Measurements from ENCODE around the gene DLX5. TPM values are rescaled to one million over a fixed set of nuclear protein-coding genes. Genes with fewer than 3 reads are reported as not detected.

Gene DLX5
- total RNA-seq, 5 donors from 2014 or later (not counting 1 experiment from before 2014, with no cell fraction given) = not detected

GRCh38 chr7:97011536-97012364, 12.9 kb downstream of the DLX5 start:
- Mint-ChIP-seq H3K36me3 (no peaks in the 10 kb centered on the region), H3K4me3 (no peak overlapping the region), H3K27me3 (peaks cover 88 to 91% of the 10 kb centered on the region in 2 donors), H3K27ac (no peak overlapping the region), H3K4me1 (peaks cover 6 to 11% (median 10%) of the 10 kb centered on the region in 3 donors), H3K9me3 (peaks cover 3 to 8% (median 7%) of the 10 kb centered on the region in 3 donors)
- 18% methylated on average over 7 of the region's 15 CpGs for WGBS (ENCODE audit: insufficient coverage)
- Histone ChIP-seq H3K4me3 (ENCODE audit: control insufficient read depth in 1 of 2, extremely low read depth in 1 of 2, low read length in 1 of 2) (no peak overlapping the region), H3K27ac (ENCODE audit: low read length) (no peak overlapping the region), H3K4me1 (ENCODE audit: control insufficient read depth in 1 of 2, extremely low read depth in 1 of 2, insufficient read depth in 2 of 2, low read length in 2 of 2) (peaks cover 0 to 13% of the 10 kb centered on the region in 2 experiments), H3K36me3 (ENCODE audit: control insufficient read depth in 2 of 2, extremely low read depth in 1 of 2, insufficient read depth in 1 of 2, low read length in 1 of 2) (no peaks in the 10 kb centered on the region), H3K27me3 (replicated peaks in 1 of 2; ENCODE audit: control insufficient read depth in 2 of 2, extremely low read depth in 1 of 2, insufficient read depth in 2 of 2, low read length in 1 of 2) (peaks cover 40 to 49% of the 10 kb centered on the region in 2 experiments), H3K9me3 (peaks cover 3% of the 10 kb centered on the region)
- ATAC-seq (replicated peaks in 1 of 4) (no peak), DNase-seq (no peak)
- POLR2A ChIA-PET = no interaction called here
- CTCF ChIA-PET = no interaction called here

- Histone ChIP-seq H3K27ac (ENCODE audit: low read length) (no peak overlapping the region), H3K27me3 (replicated peaks in 1 of 2; ENCODE audit: control insufficient read depth in 2 of 2, extremely low read depth in 1 of 2, insufficient read depth in 2 of 2, low read length in 1 of 2) (peaks cover 37 to 47% of the 10 kb centered on the region in 2 experiments), H3K4me3 (ENCODE audit: control insufficient read depth in 1 of 2, extremely low read depth in 1 of 2, low read length in 1 of 2) (no peak overlapping the region), H3K9me3 (peaks cover 3% of the 10 kb centered on the region), H3K36me3 (ENCODE audit: control insufficient read depth in 2 of 2, extremely low read depth in 1 of 2, insufficient read depth in 1 of 2, low read length in 1 of 2) (no peaks in the 10 kb centered on the region), H3K4me1 (ENCODE audit: control insufficient read depth in 1 of 2, extremely low read depth in 1 of 2, insufficient read depth in 2 of 2, low read length in 2 of 2) (peaks cover 0 to 13% of the 10 kb centered on the region in 2 experiments)
- ChIA-PET CTCF (no interaction called here), POLR2A (no interaction called here)
- Mint-ChIP-seq H3K4me3 (no peak overlapping the region), H3K36me3 (no peaks in the 10 kb centered on the region), H3K9me3 (peaks cover 3 to 8% (median 7%) of the 10 kb centered on the region in 3 donors), H3K4me1 (peaks cover 6 to 13% (median 12%) of the 10 kb centered on the region in 3 donors), H3K27ac (no peak overlapping the region), H3K27me3 (peaks cover 86 to 90% of the 10 kb centered on the region in 2 donors)
- ATAC-seq (replicated peaks in 1 of 4) (no peak), DNase-seq (no peak)
- no CpG with 5 or more reads among the region's 1 CpG for WGBS (ENCODE audit: insufficient coverage)
These were observed 13.5 kb downstream of the DLX5 start for GRCh38 chr7:97011104-97011503.

- CTCF ChIA-PET = no interaction called here
- WGBS (ENCODE audit: insufficient coverage) = 13% methylated on average over 13 of the region's 18 CpGs
- no peaks in the 10 kb centered on the region for H3K36me3 Mint-ChIP-seq
- H3K9me3 Mint-ChIP-seq = peaks cover 3 to 8% (median 7%) of the 10 kb centered on the region in 3 donors
- peaks cover 75 to 84% of the 10 kb centered on the region in 2 donors for H3K27me3 Mint-ChIP-seq
- no peak overlapping the region for H3K4me3 Mint-ChIP-seq
- peaks cover 9 to 14% (median 13%) of the 10 kb centered on the region in 3 donors for H3K4me1 Mint-ChIP-seq
- H3K36me3 ChIP-seq (ENCODE audit: control insufficient read depth in 2 of 2, extremely low read depth in 1 of 2, insufficient read depth in 1 of 2, low read length in 1 of 2) = no peaks in the 10 kb centered on the region
- H3K4me1 ChIP-seq (ENCODE audit: control insufficient read depth in 1 of 2, extremely low read depth in 1 of 2, insufficient read depth in 2 of 2, low read length in 2 of 2) = peaks cover 0 to 22% of the 10 kb centered on the region in 2 experiments
- POLR2A ChIA-PET = no interaction called here
- DNase-seq (no peak), ATAC-seq (replicated peaks in 1 of 4) (no peak)
- H3K27ac ChIP-seq (ENCODE audit: low read length) = no peak overlapping the region
- no peak overlapping the region for H3K4me3 ChIP-seq (ENCODE audit: control insufficient read depth in 1 of 2, extremely low read depth in 1 of 2, low read length in 1 of 2)
- H3K27ac Mint-ChIP-seq = no peak overlapping the region
- peaks cover 3% of the 10 kb centered on the region for H3K9me3 ChIP-seq
- peaks cover 30 to 50% of the 10 kb centered on the region in 2 experiments for H3K27me3 ChIP-seq (replicated peaks in 1 of 2; ENCODE audit: control insufficient read depth in 2 of 2, extremely low read depth in 1 of 2, insufficient read depth in 2 of 2, low read length in 1 of 2)
These were observed 14.6 kb downstream of the DLX5 start for GRCh38 chr7:97009753-97010732.

GRCh38 chr7:97008275-97008917, 16.2 kb downstream of the DLX5 start:
- Histone ChIP-seq H3K36me3 (ENCODE audit: control insufficient read depth in 2 of 2, extremely low read depth in 1 of 2, insufficient read depth in 1 of 2, low read length in 1 of 2) (no peaks in the 10 kb centered on the region), H3K4me1 (ENCODE audit: control insufficient read depth in 1 of 2, extremely low read depth in 1 of 2, insufficient read depth in 2 of 2, low read length in 2 of 2) (peaks cover 0 to 34% of the 10 kb centered on the region in 2 experiments), H3K27me3 (replicated peaks in 1 of 2; ENCODE audit: control insufficient read depth in 2 of 2, extremely low read depth in 1 of 2, insufficient read depth in 2 of 2, low read length in 1 of 2) (peaks cover 18 to 60% of the 10 kb centered on the region in 2 experiments), H3K27ac (ENCODE audit: low read length) (no peak overlapping the region), H3K9me3 (peaks cover 3% of the 10 kb centered on the region), H3K4me3 (ENCODE audit: control insufficient read depth in 1 of 2, extremely low read depth in 1 of 2, low read length in 1 of 2) (no peak overlapping the region)
- Mint-ChIP-seq H3K36me3 (no peaks in the 10 kb centered on the region), H3K27me3 (peaks cover 67 to 79% of the 10 kb centered on the region in 2 donors), H3K9me3 (peaks cover 3 to 8% (median 7%) of the 10 kb centered on the region in 3 donors), H3K27ac (no peak overlapping the region), H3K4me3 (no peak overlapping the region), H3K4me1 (peaks cover 17 to 23% (median 18%) of the 10 kb centered on the region in 3 donors)
- DNase-seq (no peak), ATAC-seq (replicated peaks in 1 of 4) (no peak)
- WGBS (ENCODE audit: insufficient coverage) = no CpG with 5 or more reads among the region's 3 CpGs
- ChIA-PET POLR2A (interaction anchor here in 1 of 2 donors (0.6 kb wide), 1 partner anchor 15 kb away, joined by 6 read pairs; no protein-coding TSS in a partner anchor), CTCF (interaction anchor here in 1 of 2 donors (0.6 kb wide), 1 partner anchor 829 kb away, joined by 3 read pairs; no protein-coding TSS in a partner anchor)

GRCh38 chr7:97007583-97007861, 17.1 kb downstream of the DLX5 start:
- H3K27ac Mint-ChIP-seq = no peak overlapping the region
- POLR2A ChIA-PET = no interaction called here
- CTCF ChIA-PET = no interaction called here
- peak overlapping the region in 1 of 3 donors; percentile 81 for H3K4me3 Mint-ChIP-seq
- H3K4me1 Mint-ChIP-seq = peaks cover 17 to 26% (median 22%) of the 10 kb centered on the region in 3 donors
- ATAC-seq (replicated peaks in 1 of 4) (no peak), DNase-seq (no peak)
- peaks cover 3 to 8% (median 7%) of the 10 kb centered on the region in 3 donors for H3K9me3 Mint-ChIP-seq
- no peak overlapping the region for H3K4me3 ChIP-seq (ENCODE audit: control insufficient read depth in 1 of 2, extremely low read depth in 1 of 2, low read length in 1 of 2)
- 54% methylated on average over 3 of the region's 8 CpGs for WGBS (ENCODE audit: insufficient coverage)
- peaks cover 67 to 81% of the 10 kb centered on the region in 2 donors for H3K27me3 Mint-ChIP-seq
- H3K4me1 ChIP-seq (ENCODE audit: control insufficient read depth in 1 of 2, extremely low read depth in 1 of 2, insufficient read depth in 2 of 2, low read length in 2 of 2) = peaks cover 0 to 35% of the 10 kb centered on the region in 2 experiments
- no peak overlapping the region for H3K27ac ChIP-seq (ENCODE audit: low read length)
- no peaks in the 10 kb centered on the region for H3K36me3 Mint-ChIP-seq
- H3K27me3 ChIP-seq (replicated peaks in 1 of 2; ENCODE audit: control insufficient read depth in 2 of 2, extremely low read depth in 1 of 2, insufficient read depth in 2 of 2, low read length in 1 of 2) = peaks cover 10 to 61% of the 10 kb centered on the region in 2 experiments
- H3K9me3 ChIP-seq = peaks cover 3% of the 10 kb centered on the region
- no peaks in the 10 kb centered on the region for H3K36me3 ChIP-seq (ENCODE audit: control insufficient read depth in 2 of 2, extremely low read depth in 1 of 2, insufficient read depth in 1 of 2, low read length in 1 of 2)
